ENCODE measurements around the gene NSUN7. TPM values are rescaled to one million over a fixed set of nuclear protein-coding genes. Genes with fewer than 3 reads are reported as not detected.

NSUN7 gene
- not detected for polyA plus RNA-seq (2012; ENCODE audit: insufficient read length, low read depth)

DNA sequence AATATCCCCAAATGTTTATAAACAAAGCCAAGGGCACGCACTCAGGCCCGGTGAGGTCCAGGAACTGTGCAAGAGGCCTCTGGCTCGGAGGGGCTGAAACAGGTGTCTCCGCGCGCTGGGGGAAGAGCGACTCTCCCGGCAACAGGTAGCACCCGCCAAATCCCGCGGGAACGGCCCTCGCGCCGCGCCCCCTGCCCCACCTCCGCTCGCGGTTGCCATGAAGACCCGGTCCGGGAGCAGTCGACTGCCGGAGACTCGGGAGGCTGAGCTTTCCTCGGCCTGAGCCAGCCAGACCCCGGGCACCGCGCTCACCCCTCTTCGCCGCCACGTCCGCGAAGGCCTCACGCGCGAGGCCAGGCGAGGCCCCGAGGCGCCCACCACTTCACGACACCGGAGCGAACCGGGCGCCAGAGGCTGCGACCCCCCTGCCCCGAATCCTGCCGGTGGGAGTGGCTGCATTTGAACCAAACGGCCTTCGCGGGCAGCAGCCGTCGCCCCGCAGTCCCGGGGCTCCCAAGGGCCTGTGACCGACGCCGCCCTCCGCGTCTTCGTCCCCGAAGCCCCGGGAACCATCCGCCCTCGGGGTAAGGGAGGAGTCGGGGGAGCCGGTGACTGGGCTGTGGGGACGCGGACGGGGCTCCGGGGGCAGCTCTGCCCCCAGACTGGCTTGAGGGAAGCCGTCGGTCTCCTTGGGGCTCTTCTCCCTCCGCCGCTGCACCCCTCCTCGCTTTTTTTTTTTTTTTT, at the start of gene NSUN7:
Gene NSUN7, plus strand, starts transcription at position 239 of the 744 bp plus-strand sequence. CDS start 739 bp downstream, outside the sequence.
- no peak for TF ChIP-seq TAF1 (IDR thresholded peaks at IDR 0.05; ENCODE audit: borderline replicate concordance, insufficient read depth, low read length)
- no peak for TF ChIP-seq POLR2AphosphoS5 (IDR thresholded peaks at IDR 0.05; ENCODE audit: low read depth, low read length)

- TF ChIP-seq POLR2AphosphoS5 (IDR thresholded peaks at IDR 0.05; ENCODE audit: low read depth, low read length) (no peak), FOXP2 (optimal IDR thresholded peaks at IDR 0.05; ENCODE audit: borderline replicate concordance, extremely low read depth, extremely low read length, insufficient read depth) (no peak), SIN3A (IDR thresholded peaks at IDR 0.05; ENCODE audit: borderline replicate concordance, insufficient read depth, low read length) (no peak), TAF1 (IDR thresholded peaks at IDR 0.05; ENCODE audit: borderline replicate concordance, insufficient read depth, low read length) (no peak)
- TF ChIP-seq, protein P1, sequence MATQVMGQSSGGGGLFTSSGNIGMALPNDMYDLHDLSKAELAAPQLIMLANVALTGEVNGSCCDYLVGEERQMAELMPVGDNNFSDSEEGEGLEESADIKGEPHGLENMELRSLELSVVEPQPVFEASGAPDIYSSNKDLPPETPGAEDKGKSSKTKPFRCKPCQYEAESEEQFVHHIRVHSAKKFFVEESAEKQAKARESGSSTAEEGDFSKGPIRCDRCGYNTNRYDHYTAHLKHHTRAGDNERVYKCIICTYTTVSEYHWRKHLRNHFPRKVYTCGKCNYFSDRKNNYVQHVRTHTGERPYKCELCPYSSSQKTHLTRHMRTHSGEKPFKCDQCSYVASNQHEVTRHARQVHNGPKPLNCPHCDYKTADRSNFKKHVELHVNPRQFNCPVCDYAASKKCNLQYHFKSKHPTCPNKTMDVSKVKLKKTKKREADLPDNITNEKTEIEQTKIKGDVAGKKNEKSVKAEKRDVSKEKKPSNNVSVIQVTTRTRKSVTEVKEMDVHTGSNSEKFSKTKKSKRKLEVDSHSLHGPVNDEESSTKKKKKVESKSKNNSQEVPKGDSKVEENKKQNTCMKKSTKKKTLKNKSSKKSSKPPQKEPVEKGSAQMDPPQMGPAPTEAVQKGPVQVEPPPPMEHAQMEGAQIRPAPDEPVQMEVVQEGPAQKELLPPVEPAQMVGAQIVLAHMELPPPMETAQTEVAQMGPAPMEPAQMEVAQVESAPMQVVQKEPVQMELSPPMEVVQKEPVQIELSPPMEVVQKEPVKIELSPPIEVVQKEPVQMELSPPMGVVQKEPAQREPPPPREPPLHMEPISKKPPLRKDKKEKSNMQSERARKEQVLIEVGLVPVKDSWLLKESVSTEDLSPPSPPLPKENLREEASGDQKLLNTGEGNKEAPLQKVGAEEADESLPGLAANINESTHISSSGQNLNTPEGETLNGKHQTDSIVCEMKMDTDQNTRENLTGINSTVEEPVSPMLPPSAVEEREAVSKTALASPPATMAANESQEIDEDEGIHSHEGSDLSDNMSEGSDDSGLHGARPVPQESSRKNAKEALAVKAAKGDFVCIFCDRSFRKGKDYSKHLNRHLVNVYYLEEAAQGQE (IDR thresholded peaks at IDR 0.05; ENCODE audit: insufficient read depth in 1 of 2, low read depth in 2 of 2, low read length in 2 of 2) = no peak
These were observed 47.5 kb upstream of the NSUN7 start for GRCh38 chr4:40702137-40702799.

DNA sequence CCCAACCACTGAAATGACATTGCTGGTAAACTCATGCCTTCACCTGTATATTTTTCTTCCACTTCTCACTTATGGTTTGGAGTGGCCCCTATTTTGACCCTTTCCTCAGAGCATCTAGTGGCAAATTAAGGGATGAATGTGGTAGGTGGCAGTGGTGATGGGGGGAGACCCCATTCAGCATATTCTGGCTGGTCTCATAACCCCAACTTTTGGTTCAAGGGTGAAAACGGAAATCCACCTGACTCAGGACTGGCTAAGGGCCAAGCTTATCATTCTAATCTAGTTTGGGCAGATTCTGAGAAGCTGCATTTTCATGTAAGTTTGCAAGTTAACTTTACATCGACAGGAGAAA, 47.0 kb upstream of the NSUN7 start:
- TF ChIP-seq POLR2AphosphoS5 (IDR thresholded peaks at IDR 0.05; ENCODE audit: low read depth, low read length) (no peak), SIN3A (IDR thresholded peaks at IDR 0.05; ENCODE audit: borderline replicate concordance, insufficient read depth, low read length) (no peak), TAF1 (IDR thresholded peaks at IDR 0.05; ENCODE audit: borderline replicate concordance, insufficient read depth, low read length) (no peak), FOXP2 (optimal IDR thresholded peaks at IDR 0.05; ENCODE audit: borderline replicate concordance, extremely low read depth, extremely low read length, insufficient read depth) (no peak)
- TF ChIP-seq, protein P1 (IDR thresholded peaks at IDR 0.05; ENCODE audit: insufficient read depth in 1 of 2, low read depth in 2 of 2, low read length in 2 of 2) = no peak

DNA sequence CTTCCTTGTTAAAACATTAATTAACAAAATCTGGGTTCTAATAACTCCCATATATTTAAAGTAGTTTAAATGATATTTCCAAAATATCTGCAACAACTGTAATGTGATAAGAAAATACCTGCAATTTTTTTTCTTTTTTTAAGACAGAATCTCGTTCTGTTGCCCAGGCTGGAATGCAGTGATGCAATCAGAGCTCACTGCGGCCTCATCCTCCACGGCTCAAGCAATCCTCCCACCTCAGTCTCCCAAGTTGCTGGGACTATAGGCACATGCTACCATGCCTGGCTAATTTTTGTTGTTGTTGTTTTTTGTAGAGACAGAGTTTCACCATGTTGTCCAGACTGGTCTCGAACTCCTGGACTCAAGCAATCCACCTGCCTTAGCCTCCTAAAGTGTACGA, 45.7 kb upstream of the NSUN7 start:
- TF ChIP-seq FOXP2 (optimal IDR thresholded peaks at IDR 0.05; ENCODE audit: borderline replicate concordance, extremely low read depth, extremely low read length, insufficient read depth) (no peak), POLR2AphosphoS5 (IDR thresholded peaks at IDR 0.05; ENCODE audit: low read depth, low read length) (no peak), TAF1 (IDR thresholded peaks at IDR 0.05; ENCODE audit: borderline replicate concordance, insufficient read depth, low read length) (no peak), SIN3A (IDR thresholded peaks at IDR 0.05; ENCODE audit: borderline replicate concordance, insufficient read depth, low read length) (no peak)
- TF ChIP-seq, protein P1 (IDR thresholded peaks at IDR 0.05; ENCODE audit: insufficient read depth in 1 of 2, low read depth in 2 of 2, low read length in 2 of 2) = no peak

DNA sequence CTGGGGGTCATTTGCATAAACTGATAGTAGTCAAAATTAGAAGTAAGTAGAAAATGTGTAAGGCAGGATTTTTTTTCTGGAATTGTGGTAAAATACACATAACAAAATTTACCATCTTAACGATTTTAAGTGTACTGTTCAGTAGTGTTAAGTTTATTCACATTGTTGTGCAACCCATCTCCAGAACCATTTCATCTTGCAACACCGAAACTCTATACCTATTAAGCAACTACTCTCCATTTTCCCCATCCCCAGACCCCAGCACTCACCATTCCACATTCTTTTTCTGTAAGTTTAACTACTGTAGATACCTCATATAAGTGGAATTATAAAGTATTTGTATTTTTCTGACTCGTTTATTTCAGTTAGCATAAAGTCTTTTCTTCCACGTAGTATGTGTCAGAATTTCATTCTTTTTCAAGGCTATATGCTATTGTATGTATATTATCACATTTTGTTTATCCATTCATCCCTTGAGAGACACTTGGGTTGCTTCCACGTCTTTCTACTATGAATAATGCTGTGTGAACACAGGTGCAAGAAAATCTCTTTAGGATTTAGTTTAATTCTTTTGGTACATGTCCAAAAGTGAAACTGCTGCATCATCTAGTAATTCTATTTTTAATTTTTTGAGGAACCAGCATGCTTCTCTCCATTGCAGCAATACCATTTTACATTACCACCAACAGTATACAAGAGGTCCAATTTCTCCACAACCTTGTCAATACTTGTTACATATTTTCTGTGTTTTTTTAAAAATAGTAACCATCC, 39.1 kb upstream of the NSUN7 start:
- no peak for TF ChIP-seq SIN3A (IDR thresholded peaks at IDR 0.05; ENCODE audit: borderline replicate concordance, insufficient read depth, low read length)
- TF ChIP-seq POLR2AphosphoS5 (IDR thresholded peaks at IDR 0.05; ENCODE audit: low read depth, low read length) = peak; percentile 10; the same call in 1 of the 2 replicates

Data from PFSK-1 (cell line).